DOHH2 (cell line): ENCODE measurements around the gene PDE8A.

Experiments
- H3F3A ChIP-seq: fragments of 200-600 bp; sonication (generic), shearing (Covaris generic); 2 replicates; pipeline ENCODE4 v1.6.0; 2016; ENCODE audit warnings: antibody characterized with exemption, mild to moderate bottlenecking; ENCODE audit not compliant: control insufficient read depth, insufficient read depth
- H3K27ac ChIP-seq: fragments of 200-600 bp; sonication (generic); 2 replicates; pipeline ENCODE4 v1.5.1; 2014; ENCODE audit warnings: low read depth, mild to moderate bottlenecking, low read length, moderate library complexity
- H3K27me3 ChIP-seq: fragments of 200-600 bp; sonication (generic); 2 replicates; pipeline ENCODE4 v1.6.1; 2014; ENCODE audit warnings: mild to moderate bottlenecking, low read length, mixed read lengths; ENCODE audit not compliant: control insufficient read depth
- H3K36me3 ChIP-seq: fragments of 200-600 bp; sonication (generic); 2 replicates; pipeline ENCODE4 v1.6.1; 2014; ENCODE audit warnings: mild to moderate bottlenecking, low read length, moderate library complexity, mixed read lengths; ENCODE audit not compliant: control insufficient read depth
- H3K4me1 ChIP-seq: fragments of 200-600 bp; sonication (generic); 2 replicates; pipeline ENCODE4 v1.6.1; 2014; ENCODE audit warnings: mild to moderate bottlenecking, low read length, mixed read lengths; ENCODE audit not compliant: control insufficient read depth
- H3K4me2 ChIP-seq: fragments of 200-600 bp; sonication (generic); 2 replicates; pipeline ENCODE4 v1.6.0; 2014; ENCODE audit warnings: mild to moderate bottlenecking, low read length, moderate library complexity
- H3K4me3 ChIP-seq: fragments of 200-600 bp; sonication (generic); 2 replicates; pipeline ENCODE4 v1.5.1; 2014; ENCODE audit warnings: mild to moderate bottlenecking, low read length, mixed read lengths
- H3K79me2 ChIP-seq: fragments of 200-600 bp; sonication (generic); 2 replicates; pipeline ENCODE4 v1.6.1; 2014; ENCODE audit warnings: mild to moderate bottlenecking, low read length, mixed read lengths; ENCODE audit not compliant: control insufficient read depth
- H3K9me2 ChIP-seq: fragments of 200-600 bp; sonication (generic); replicated peaks from 2 replicates; pipeline ENCODE4 v1.6.1; 2014; ENCODE audit warnings: mild to moderate bottlenecking, low read length, mixed read lengths; ENCODE audit not compliant: control insufficient read depth
- H3K9me3 ChIP-seq: fragments of 200-600 bp; sonication (generic); 2 replicates; pipeline ENCODE4 v1.6.1; 2014; ENCODE audit warnings: antibody characterized with exemption, low read length, mixed read lengths; ENCODE audit not compliant: control insufficient read depth, insufficient read depth
- H4K20me1 ChIP-seq: fragments of 200-600 bp; sonication (generic); 2 replicates; pipeline ENCODE4 v1.6.0; 2014; ENCODE audit warnings: low read depth, mild to moderate bottlenecking, antibody characterized with exemption, low read length, moderate library complexity; ENCODE audit not compliant: control insufficient read depth, insufficient read depth
- CTCF ChIP-seq: fragments of 200-600 bp; sonication (generic); IDR thresholded peaks from one replicate; pipeline ENCODE4 v1.5.1; 2014; ENCODE audit warnings: antibody characterized with exemption, mild to moderate bottlenecking, low read depth, low read length; ENCODE audit not compliant: poor library complexity, severe bottlenecking
- EZH2phosphoT487 ChIP-seq: fragments of 200-600 bp; sonication (generic); IDR thresholded peaks from 2 replicates; pipeline ENCODE4 v1.6.1; 2017; ENCODE audit warnings: borderline replicate concordance, mild to moderate bottlenecking, antibody characterized with exemption, low read length, moderate library complexity, mixed read lengths

Gene PDE8A

GRCh38 chr15:85007741-85008397, 26.2 kb downstream of the PDE8A start:
- peaks cover 62% of the 10 kb centered on the region for H3K4me1 ChIP-seq

GRCh38 chr15:85008474-85009260, 27.0 kb downstream of the PDE8A start:
- peaks cover 57% of the 10 kb centered on the region for H3K4me1 ChIP-seq

More at GRCh38 chr15:85007741-85008397, 26.2 kb downstream of the PDE8A start:
- no peaks in the 10 kb centered on the region for H4K20me1 ChIP-seq
- no peaks in the 10 kb centered on the region for H3K36me3 ChIP-seq
- H3K9me2 ChIP-seq: no peaks in the 10 kb centered on the region
- no peaks in the 10 kb centered on the region for H3K9me3 ChIP-seq
- H3K27ac ChIP-seq: no peak overlapping the region
- H3F3A ChIP-seq: peaks cover 17% of the 10 kb centered on the region
- H3K79me2 ChIP-seq: peaks cover 39% of the 10 kb centered on the region
- no peaks in the 10 kb centered on the region for H3K27me3 ChIP-seq
- H3K4me2 ChIP-seq: no peak overlapping the region
- H3K4me3 ChIP-seq: no peak overlapping the region
- no peak for TF ChIP-seq CTCF
- no peak for TF ChIP-seq EZH2phosphoT487

GRCh38 chr15:85009435-85009834, 27.8 kb downstream of the PDE8A start:
- Histone ChIP-seq H3K9me3 (no peaks in the 10 kb centered on the region), H3K4me3 (0 out of 2 replicates have a peak overlapping the region, but pooled peaks have one; percentile 48), H3K36me3 (no peaks in the 10 kb centered on the region), H3K9me2 (no peaks in the 10 kb centered on the region), H3K27ac (peak overlapping the region; percentile 63; the same call in 1 of the 2 replicates), H4K20me1 (no peaks in the 10 kb centered on the region), H3K4me2 (peak overlapping the region; percentile 59), H3K79me2 (peaks cover 43% of the 10 kb centered on the region), H3K4me1 (peaks cover 57% of the 10 kb centered on the region), H3K27me3 (no peaks in the 10 kb centered on the region), H3F3A (peaks cover 12% of the 10 kb centered on the region)
- TF ChIP-seq CTCF (no peak), EZH2phosphoT487 (no peak)

More at GRCh38 chr15:85008474-85009260, 27.0 kb downstream of the PDE8A start:
- no peaks in the 10 kb centered on the region for H4K20me1 ChIP-seq
- H3K4me2 ChIP-seq: peak overlapping the region; percentile 59
- no peaks in the 10 kb centered on the region for H3K27me3 ChIP-seq
- H3K9me2 ChIP-seq: no peaks in the 10 kb centered on the region
- no peak for TF ChIP-seq EZH2phosphoT487
- TF ChIP-seq CTCF: no peak
- H3K4me3 ChIP-seq: peak overlapping the region; percentile 48
- no peaks in the 10 kb centered on the region for H3K36me3 ChIP-seq
- H3K79me2 ChIP-seq: peaks cover 39% of the 10 kb centered on the region
- H3K27ac ChIP-seq: peak overlapping the region; percentile 63; the same call in 1 of the 2 replicates
- no peaks in the 10 kb centered on the region for H3K9me3 ChIP-seq
- H3F3A ChIP-seq: peaks cover 15% of the 10 kb centered on the region
